OCI-LY3 (cell line): Measurements from ENCODE around the gene DEFB126.

Experiments used
- H2AFZ ChIP-seq: fragments of 200-600, 300-600 bp; shearing (Covaris generic); 2 replicates; pipeline ENCODE4 v1.6.0; 2014; ENCODE audit warnings: antibody characterized with exemption, low read depth, low read length
- H3K27ac ChIP-seq: fragments of 200-600, 300-600 bp; sonication (generic); 2 replicates; pipeline ENCODE4 v1.5.1; 2014; ENCODE audit warnings: mild to moderate bottlenecking, low read length, moderate library complexity, mixed read lengths
- H3K27me3 ChIP-seq: fragments of 200-600, 300-600 bp; sonication (generic); 2 replicates; pipeline ENCODE4 v1.6.1; 2014; ENCODE audit warnings: low read depth, low read length, mixed read lengths
- H3K36me3 ChIP-seq: fragments of 200-600, 300-600 bp; sonication (generic); replicated peaks from 2 replicates; pipeline ENCODE3; 2014; ENCODE audit warnings: low read depth, low read length, mixed read lengths
- H3K4me1 ChIP-seq: fragments of 300-600, 200-600 bp; sonication (generic); 2 replicates; pipeline ENCODE4 v1.6.1; 2014; ENCODE audit warnings: low read length, mixed read lengths
- H3K4me2 ChIP-seq: fragments of 200-600, 300-600 bp; sonication (generic); 2 replicates; pipeline ENCODE4 v1.6.1; 2014; ENCODE audit warnings: low read length, mixed read lengths
- H3K4me3 ChIP-seq: fragments of 300-600, 200-600 bp; sonication (generic); 2 replicates; pipeline ENCODE4 v1.5.1; 2014; ENCODE audit warnings: antibody characterized with exemption, mild to moderate bottlenecking, low read length, moderate library complexity
- H3K79me2 ChIP-seq: fragments of 300-600, 200-600 bp; shearing (Covaris generic); 2 replicates; pipeline ENCODE4 v1.6.1; 2014; ENCODE audit warnings: mild to moderate bottlenecking, low read length, mixed read lengths
- H3K9ac ChIP-seq: fragments of 300-600, 200-600 bp; shearing (Covaris generic); 2 replicates; pipeline ENCODE4 v1.6.0; 2014; ENCODE audit warnings: mild to moderate bottlenecking, low read length, moderate library complexity
- H3K9me3 ChIP-seq: fragments of 200-600, 300-600 bp; shearing (Covaris generic); 2 replicates; pipeline ENCODE4 v1.6.1; 2014; ENCODE audit warnings: low read length, mixed read lengths; ENCODE audit not compliant: insufficient read depth
- H4K20me1 ChIP-seq: fragments of 200-600, 300-600 bp; sonication (generic); 2 replicates; pipeline ENCODE4 v1.6.1; 2016; ENCODE audit warnings: low read length, mixed read lengths; ENCODE audit not compliant: insufficient read depth
- EZH2phosphoT487 ChIP-seq: fragments of 200-600 bp; shearing (Covaris generic); IDR thresholded peaks from 2 replicates; pipeline ENCODE4 v1.6.1; 2018; ENCODE audit warnings: antibody characterized with exemption, mixed run types, low read depth
- TF ChIP-seq, protein P1 (sequence below): fragments of 200-600, 300-600 bp; sonication (generic); IDR thresholded peaks from 2 replicates; pipeline ENCODE4 v1.5.1; 2014; ENCODE audit warnings: antibody characterized with exemption, low read length, low read depth

DEFB126 gene

DNA sequence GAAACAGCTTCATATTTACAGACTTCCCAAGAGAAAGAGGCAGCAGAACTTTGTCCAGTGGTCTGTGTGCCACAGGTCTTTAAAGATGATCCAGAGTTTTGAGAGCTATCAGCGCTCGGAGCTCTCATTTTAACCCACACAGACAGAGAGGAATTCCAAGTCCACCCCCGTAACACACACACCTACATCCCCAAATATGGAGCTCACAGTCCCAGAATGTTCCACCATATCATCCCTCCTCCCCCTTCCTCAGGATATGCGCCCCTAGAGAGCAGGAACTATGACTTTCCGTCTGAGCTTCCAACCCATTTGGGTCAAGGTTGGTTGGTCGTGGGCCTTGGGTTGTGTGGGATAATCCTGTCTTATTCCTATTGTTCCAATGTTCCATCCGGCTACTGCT, 47.2 kb downstream of the DEFB126 start, which contains the start of gene DEFB128:
Gene DEFB128 (minus strand): TSS at position 101 of the 400 bp plus-strand sequence. CDS start 88 bp downstream, at position 13.
- H3K4me3 ChIP-seq = no peak within 1 kb of the TSS
- H3K27me3 ChIP-seq = peaks cover 39% of the 10 kb centered on the region
- H3K4me2 ChIP-seq = no peak within 1 kb of the TSS
- H3K4me1 ChIP-seq = no peaks in the 10 kb centered on the region
- H3K27ac ChIP-seq = no peak within 1 kb of the TSS
- H3K79me2 ChIP-seq = no peaks in the 10 kb centered on the region
- no peak within 1 kb of the TSS for H2AFZ ChIP-seq
- H3K36me3 ChIP-seq = no peaks in the 10 kb centered on the region
- peaks cover 4% of the 10 kb centered on the region; the same call in 1 of the 2 replicates for H3K9me3 ChIP-seq
- no peaks in the 10 kb centered on the region for H4K20me1 ChIP-seq
- H3K9ac ChIP-seq = no peak within 1 kb of the TSS
- TF ChIP-seq, protein P1, sequence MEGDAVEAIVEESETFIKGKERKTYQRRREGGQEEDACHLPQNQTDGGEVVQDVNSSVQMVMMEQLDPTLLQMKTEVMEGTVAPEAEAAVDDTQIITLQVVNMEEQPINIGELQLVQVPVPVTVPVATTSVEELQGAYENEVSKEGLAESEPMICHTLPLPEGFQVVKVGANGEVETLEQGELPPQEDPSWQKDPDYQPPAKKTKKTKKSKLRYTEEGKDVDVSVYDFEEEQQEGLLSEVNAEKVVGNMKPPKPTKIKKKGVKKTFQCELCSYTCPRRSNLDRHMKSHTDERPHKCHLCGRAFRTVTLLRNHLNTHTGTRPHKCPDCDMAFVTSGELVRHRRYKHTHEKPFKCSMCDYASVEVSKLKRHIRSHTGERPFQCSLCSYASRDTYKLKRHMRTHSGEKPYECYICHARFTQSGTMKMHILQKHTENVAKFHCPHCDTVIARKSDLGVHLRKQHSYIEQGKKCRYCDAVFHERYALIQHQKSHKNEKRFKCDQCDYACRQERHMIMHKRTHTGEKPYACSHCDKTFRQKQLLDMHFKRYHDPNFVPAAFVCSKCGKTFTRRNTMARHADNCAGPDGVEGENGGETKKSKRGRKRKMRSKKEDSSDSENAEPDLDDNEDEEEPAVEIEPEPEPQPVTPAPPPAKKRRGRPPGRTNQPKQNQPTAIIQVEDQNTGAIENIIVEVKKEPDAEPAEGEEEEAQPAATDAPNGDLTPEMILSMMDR = no peak
- TF ChIP-seq EZH2phosphoT487 = no peak
